HG03469 (cell line): ENCODE results near the gene KCNG2.

Experiments
- ATAC-seq: cut with Tn5 transposase; IDR thresholded peaks from one replicate; pipeline ENCODE4 v1.9.1; 2021; ENCODE audit warnings: mild to moderate bottlenecking, moderate library complexity, moderate number of reproducible peaks; ENCODE audit not compliant: unreplicated experiment

Gene KCNG2

GRCh38 chr18:79766308-79766707 lies 31.4 kb upstream of the KCNG2 start:
- no peak for ATAC-seq

GRCh38 chr18:79768745-79769144 lies 29.0 kb upstream of the KCNG2 start:
- no peak for ATAC-seq

- no peak for ATAC-seq
Measured at GRCh38 chr18:79769698-79770500, 27.8 kb upstream of the KCNG2 start.

GRCh38 chr18:79770501-79770815 lies 27.3 kb upstream of the KCNG2 start:
- ATAC-seq: no peak

GRCh38 chr18:79770826-79771225 lies 26.9 kb upstream of the KCNG2 start:
- no peak for ATAC-seq

GRCh38 chr18:79771446-79772107 lies 26.2 kb upstream of the KCNG2 start:
- ATAC-seq: no peak

GRCh38 chr18:79772108-79772864 lies 25.5 kb upstream of the KCNG2 start:
- ATAC-seq: no peak

GRCh38 chr18:79772865-79773696 lies 24.7 kb upstream of the KCNG2 start:
- no peak for ATAC-seq

- ATAC-seq: no peak
Measured at GRCh38 chr18:79774111-79774510, 23.6 kb upstream of the KCNG2 start.

GRCh38 chr18:79775441-79776221 lies 22.1 kb upstream of the KCNG2 start:
- no peak for ATAC-seq

GRCh38 chr18:79776674-79777073 lies 21.1 kb upstream of the KCNG2 start:
- ATAC-seq: no peak

GRCh38 chr18:79778291-79778791 lies 19.4 kb upstream of the KCNG2 start:
- ATAC-seq: no peak

- no peak for ATAC-seq
Measured at GRCh38 chr18:79779021-79779699, 18.6 kb upstream of the KCNG2 start.

- ATAC-seq: no peak
Measured at GRCh38 chr18:79779700-79780190, 18.0 kb upstream of the KCNG2 start.

- no peak for ATAC-seq
Measured at GRCh38 chr18:79780547-79780946, 17.2 kb upstream of the KCNG2 start.

- no peak for ATAC-seq
Measured at GRCh38 chr18:79781331-79781941, 16.3 kb upstream of the KCNG2 start.

- no peak for ATAC-seq
Measured at GRCh38 chr18:79782566-79783308, 15.0 kb upstream of the KCNG2 start.
